HG02623 (cell line): ENCODE data around the gene TBXAS1.

ENCODE experiments used
- ATAC-seq: cut with Tn5 transposase; IDR thresholded peaks from one replicate; pipeline ENCODE4 v1.9.1; 2021; ENCODE audit warnings: moderate library complexity; ENCODE audit not compliant: unreplicated experiment

TBXAS1 gene

GRCh38 chr7:139974179-139974811 is 145.2 kb downstream of the TBXAS1 start:
- ATAC-seq: no peak

- ATAC-seq: no peak
Measured at GRCh38 chr7:139976055-139976837, 147.2 kb downstream of the TBXAS1 start.

- no peak for ATAC-seq
Measured at GRCh38 chr7:139976838-139977656, 148.0 kb downstream of the TBXAS1 start.

GRCh38 chr7:139981511-139981895 is 152.4 kb downstream of the TBXAS1 start:
- ATAC-seq: no peak

- ATAC-seq: no peak
Measured at GRCh38 chr7:139982927-139983920, 154.2 kb downstream of the TBXAS1 start.

GRCh38 chr7:139984642-139985539 is 155.8 kb downstream of the TBXAS1 start:
- ATAC-seq: no peak

- ATAC-seq: no peak
Measured at GRCh38 chr7:139985811-139986210, 156.7 kb downstream of the TBXAS1 start.

GRCh38 chr7:139987691-139988516 is 158.8 kb downstream of the TBXAS1 start:
- ATAC-seq: no peak

- ATAC-seq: no peak
Measured at GRCh38 chr7:139989366-139990141, 160.5 kb downstream of the TBXAS1 start.

GRCh38 chr7:139990142-139990535 is 161.1 kb downstream of the TBXAS1 start:
- ATAC-seq: no peak

- no peak for ATAC-seq
Measured at GRCh38 chr7:139990571-139991268, 161.7 kb downstream of the TBXAS1 start.

- no peak for ATAC-seq
Measured at GRCh38 chr7:139991269-139991666, 162.2 kb downstream of the TBXAS1 start.

GRCh38 chr7:139991911-139992310 is 162.8 kb downstream of the TBXAS1 start:
- ATAC-seq: no peak

GRCh38 chr7:139992353-139993044 is 163.4 kb downstream of the TBXAS1 start:
- ATAC-seq: no peak

- no peak for ATAC-seq
Measured at GRCh38 chr7:139993169-139993568, 164.1 kb downstream of the TBXAS1 start.

GRCh38 chr7:139993592-139993991 is 164.5 kb downstream of the TBXAS1 start:
- ATAC-seq: no peak

GRCh38 chr7:139994356-139994755 is 165.3 kb downstream of the TBXAS1 start:
- no peak for ATAC-seq
